Gastrocnemius medialis (tissue), 4 donors: Measurements from ENCODE around the gene CCDC40. TPM values are rescaled to one million over a fixed set of nuclear protein-coding genes. Genes with fewer than 3 reads are reported as not detected.

Source experiments
- ATAC-seq, 2 donors: fragments of 150-250 bp; one replicate each; pipeline ENCODE4 v1.9.1; 2016
- DNase-seq, 2 donors: peaks; one replicate each; pipeline ENCODE4 v3.0.0-alpha.2; 2019
- H3K27ac ChIP-seq, 4 donors: fragments of 200-600 bp; sonication (generic); 1 replicate in 1 of 4; 2 replicates in 3 of 4; pipeline ENCODE4 v1.5.1; 2016 to 2018; ENCODE audit warnings: mild to moderate bottlenecking in 2 of 4, moderate library complexity in 1 of 4
- H3K27me3 ChIP-seq, 3 donors: fragments of 200-600 bp; sonication (generic) in 2 of 3; 1 replicate in 1 of 3; 2 replicates in 2 of 3; pipeline versions ENCODE4 v1.5.1 to v1.6.0; 2016 to 2019; ENCODE audit warnings: mild to moderate bottlenecking in 1 of 3, moderate library complexity in 1 of 3
- H3K36me3 ChIP-seq, 2 donors: fragments of 200-600 bp; sonication (generic) in 1 of 2; one replicate each; pipeline ENCODE4 v1.5.1; 2017 to 2018
- H3K4me1 ChIP-seq, 2 donors: fragments of 200-600 bp; sonication (generic) in 1 of 2; one replicate each; pipeline ENCODE4 v1.5.1; 2016 to 2017; ENCODE audit warnings: mild to moderate bottlenecking in 2 of 2
- H3K4me3 ChIP-seq, 4 donors: fragments of 200-600 bp; sonication (generic) in 3 of 4; 1 replicate in 1 of 4; 2 replicates in 3 of 4; pipeline ENCODE4 v1.5.1; 2016 to 2019; ENCODE audit warnings: mild to moderate bottlenecking in 2 of 4
- H3K9me3 ChIP-seq, 3 donors: fragments of 200-600 bp; sonication (generic) in 2 of 3; 1 replicate in 1 of 3; 2 replicates in 2 of 3; pipeline ENCODE4 v1.5.1; 2016 to 2019
- POLR2A ChIP-seq, 2 donors: fragments of 450-650 bp; IDR thresholded peaks; one replicate each; pipeline ENCODE4 v1.6.1; 2017; ENCODE audit warnings: antibody characterized with exemption in 2 of 2, mild to moderate bottlenecking in 2 of 2, moderate library complexity in 2 of 2
- in situ Hi-C, 4 donors: fragments of 200-750 bp; cut with MboI; loops; one replicate each; pipeline versions ENCODE4 v1.15.0 to v1.8.0; 2017; ENCODE audit warnings: low sequenced_read_pairs in 4 of 4
- intact Hi-C: fragments of 100-400 bp; cut with DNase I; formaldehyde crosslinking; loops from one replicate; pipeline ENCODE4 v1.15.1; 2023; ENCODE audit warnings: low total_unique reads
- total RNA-seq, 4 donors: library from RNA; depleted of rRNA; stranded (reverse); fragments of >200 nt; gene quantifications; one replicate each; pipeline versions ENCODE4 v1.1.0 to v1.2.3, GENCODE V29; 2016
- TF ChIP-seq, protein P1 (sequence below), 5 experiments: fragments of 450-650 bp in 3 of 5; fragments of 200-600 bp in 2 of 5; sonication (generic) in 2 of 5; IDR thresholded peaks in 4 of 5; conservative IDR thresholded peaks in 1 of 5; 1 replicate in 4 of 5; 2 replicates in 1 of 5; pipeline ENCODE4 v1.5.1; 2016 to 2019; ENCODE audit warnings: antibody characterized with exemption in 5 of 5, mild to moderate bottlenecking in 3 of 5, moderate library complexity in 3 of 5

CCDC40 gene
- total RNA-seq, 4 donors from 2014 or later, result 0.18 to 2.1 (median 1.1) TPM

DNA sequence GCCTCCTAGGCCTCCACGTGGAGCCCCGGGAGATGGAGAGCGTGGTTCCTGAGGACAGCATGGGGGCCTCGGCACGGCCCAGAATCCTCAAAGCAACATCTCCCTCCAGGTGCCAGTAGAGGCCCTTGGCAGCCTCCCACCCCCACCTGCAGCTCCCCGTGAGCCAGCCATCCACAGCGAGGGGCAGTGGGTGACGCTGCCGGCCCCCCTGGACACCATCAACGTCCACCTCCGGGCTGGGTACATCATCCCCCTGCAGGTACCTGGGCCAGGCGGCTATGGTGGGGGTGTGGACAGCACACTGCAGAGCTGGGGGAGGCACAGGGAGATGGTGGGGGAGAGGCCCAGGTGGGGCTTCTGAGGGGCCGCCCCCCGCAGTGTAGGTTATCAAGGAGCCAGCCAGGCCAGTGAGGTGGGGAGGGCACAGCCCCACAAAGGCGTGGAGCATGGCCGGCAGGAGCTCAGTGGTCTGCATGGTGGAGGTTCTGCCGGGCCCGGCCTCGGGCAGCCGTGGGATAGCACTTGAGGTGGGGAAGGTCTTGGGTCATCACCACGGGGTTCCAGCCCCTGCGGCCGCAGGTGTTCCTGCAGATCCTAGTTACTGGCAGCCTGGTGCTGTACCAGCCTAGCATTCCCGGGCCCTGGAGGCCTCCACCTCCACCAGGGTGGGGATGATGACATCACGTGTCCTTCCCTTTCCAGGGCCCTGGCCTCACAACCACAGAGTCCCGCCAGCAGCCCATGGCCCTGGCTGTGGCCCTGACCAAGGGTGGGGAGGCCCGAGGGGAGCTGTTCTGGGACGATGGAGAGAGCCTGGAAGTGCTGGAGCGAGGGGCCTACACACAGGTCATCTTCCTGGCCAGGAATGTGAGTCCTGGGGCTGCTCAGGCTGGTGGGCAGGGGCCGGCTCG lies 81.3 kb downstream of the CCDC40 start:
- ATAC-seq (no peak), DNase-seq (no peak)
- Histone ChIP-seq H3K36me3 (peaks cover 0 to 9% of the 10 kb centered on the region in 2 donors), H3K27me3 (no peaks in the 10 kb centered on the region), H3K4me3 (no peak overlapping the region), H3K4me1 (no peaks in the 10 kb centered on the region), H3K9me3 (no peaks in the 10 kb centered on the region), H3K27ac (no peak overlapping the region)
- TF ChIP-seq, protein P1, sequence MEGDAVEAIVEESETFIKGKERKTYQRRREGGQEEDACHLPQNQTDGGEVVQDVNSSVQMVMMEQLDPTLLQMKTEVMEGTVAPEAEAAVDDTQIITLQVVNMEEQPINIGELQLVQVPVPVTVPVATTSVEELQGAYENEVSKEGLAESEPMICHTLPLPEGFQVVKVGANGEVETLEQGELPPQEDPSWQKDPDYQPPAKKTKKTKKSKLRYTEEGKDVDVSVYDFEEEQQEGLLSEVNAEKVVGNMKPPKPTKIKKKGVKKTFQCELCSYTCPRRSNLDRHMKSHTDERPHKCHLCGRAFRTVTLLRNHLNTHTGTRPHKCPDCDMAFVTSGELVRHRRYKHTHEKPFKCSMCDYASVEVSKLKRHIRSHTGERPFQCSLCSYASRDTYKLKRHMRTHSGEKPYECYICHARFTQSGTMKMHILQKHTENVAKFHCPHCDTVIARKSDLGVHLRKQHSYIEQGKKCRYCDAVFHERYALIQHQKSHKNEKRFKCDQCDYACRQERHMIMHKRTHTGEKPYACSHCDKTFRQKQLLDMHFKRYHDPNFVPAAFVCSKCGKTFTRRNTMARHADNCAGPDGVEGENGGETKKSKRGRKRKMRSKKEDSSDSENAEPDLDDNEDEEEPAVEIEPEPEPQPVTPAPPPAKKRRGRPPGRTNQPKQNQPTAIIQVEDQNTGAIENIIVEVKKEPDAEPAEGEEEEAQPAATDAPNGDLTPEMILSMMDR (IDR thresholded peaks at IDR 0.05 in 4 of 5, conservative IDR thresholded peaks at IDR 0.05 in 1 of 5), result no peak
- no peak for TF ChIP-seq POLR2A (IDR thresholded peaks at IDR 0.05)
- in situ Hi-C loops, result no loop called here
- intact Hi-C loops, result no loop called here

DNA sequence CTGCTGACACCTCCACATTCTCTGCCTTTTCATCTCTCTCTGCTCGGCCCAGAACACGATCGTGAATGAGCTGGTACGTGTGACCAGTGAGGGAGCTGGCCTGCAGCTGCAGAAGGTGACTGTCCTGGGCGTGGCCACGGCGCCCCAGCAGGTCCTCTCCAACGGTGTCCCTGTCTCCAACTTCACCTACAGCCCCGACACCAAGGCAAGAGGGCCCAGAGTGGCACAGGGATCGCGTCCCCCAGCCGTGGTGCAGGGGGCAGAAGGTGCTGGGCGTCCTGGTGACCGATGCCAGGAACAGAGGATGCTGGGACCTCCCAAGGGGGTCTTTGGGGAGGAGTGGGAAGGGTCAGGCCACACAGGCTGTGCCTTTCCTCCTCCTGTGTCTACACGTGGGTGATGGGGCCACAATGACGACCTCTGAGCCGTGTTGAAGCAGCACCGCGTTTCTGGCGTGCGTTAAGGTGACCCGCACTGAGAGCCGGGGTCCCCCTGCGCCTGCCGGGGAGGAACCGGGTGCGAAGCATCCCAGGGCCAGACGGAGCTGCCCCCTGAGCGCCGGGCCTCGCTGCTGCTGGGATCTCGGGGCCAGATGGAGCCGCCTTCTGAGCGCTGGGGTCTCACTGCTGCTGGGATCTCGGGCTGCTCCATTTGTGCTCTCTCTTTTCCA lies 82.3 kb downstream of the CCDC40 start:
- in situ Hi-C loops, result no loop called here
- intact Hi-C loops, result no loop called here
- no peak for DNase-seq
- Histone ChIP-seq H3K4me1 (no peaks in the 10 kb centered on the region), H3K27me3 (no peaks in the 10 kb centered on the region), H3K36me3 (peaks cover 0 to 9% of the 10 kb centered on the region in 2 donors), H3K27ac (no peak overlapping the region), H3K4me3 (no peak overlapping the region), H3K9me3 (no peaks in the 10 kb centered on the region)
- TF ChIP-seq, protein P1 (IDR thresholded peaks at IDR 0.05 in 4 of 5, conservative IDR thresholded peaks at IDR 0.05 in 1 of 5), result no peak
- TF ChIP-seq POLR2A (IDR thresholded peaks at IDR 0.05), result no peak
- ATAC-seq, result no peak

DNA sequence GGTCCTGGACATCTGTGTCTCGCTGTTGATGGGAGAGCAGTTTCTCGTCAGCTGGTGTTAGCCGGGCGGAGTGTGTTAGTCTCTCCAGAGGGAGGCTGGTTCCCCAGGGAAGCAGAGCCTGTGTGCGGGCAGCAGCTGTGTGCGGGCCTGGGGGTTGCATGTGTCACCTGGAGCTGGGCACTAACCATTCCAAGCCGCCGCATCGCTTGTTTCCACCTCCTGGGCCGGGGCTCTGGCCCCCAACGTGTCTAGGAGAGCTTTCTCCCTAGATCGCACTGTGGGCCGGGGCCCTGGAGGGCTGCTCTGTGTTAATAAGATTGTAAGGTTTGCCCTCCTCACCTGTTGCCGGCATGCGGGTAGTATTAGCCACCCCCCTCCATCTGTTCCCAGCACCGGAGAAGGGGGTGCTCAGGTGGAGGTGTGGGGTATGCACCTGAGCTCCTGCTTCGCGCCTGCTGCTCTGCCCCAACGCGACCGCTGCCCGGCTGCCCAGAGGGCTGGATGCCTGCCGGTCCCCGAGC lies 82.9 kb downstream of the CCDC40 start:
- Histone ChIP-seq H3K27ac (no peak overlapping the region), H3K4me1 (no peaks in the 10 kb centered on the region), H3K27me3 (no peaks in the 10 kb centered on the region), H3K4me3 (no peak overlapping the region), H3K9me3 (no peaks in the 10 kb centered on the region), H3K36me3 (peaks cover 0 to 9% of the 10 kb centered on the region in 2 donors)
- intact Hi-C loops (no loop called here), in situ Hi-C loops (no loop called here)
- ATAC-seq (no peak), DNase-seq (no peak)
- TF ChIP-seq, protein P1 (IDR thresholded peaks at IDR 0.05 in 4 of 5, conservative IDR thresholded peaks at IDR 0.05 in 1 of 5), result no peak
- TF ChIP-seq POLR2A (IDR thresholded peaks at IDR 0.05), result no peak

DNA sequence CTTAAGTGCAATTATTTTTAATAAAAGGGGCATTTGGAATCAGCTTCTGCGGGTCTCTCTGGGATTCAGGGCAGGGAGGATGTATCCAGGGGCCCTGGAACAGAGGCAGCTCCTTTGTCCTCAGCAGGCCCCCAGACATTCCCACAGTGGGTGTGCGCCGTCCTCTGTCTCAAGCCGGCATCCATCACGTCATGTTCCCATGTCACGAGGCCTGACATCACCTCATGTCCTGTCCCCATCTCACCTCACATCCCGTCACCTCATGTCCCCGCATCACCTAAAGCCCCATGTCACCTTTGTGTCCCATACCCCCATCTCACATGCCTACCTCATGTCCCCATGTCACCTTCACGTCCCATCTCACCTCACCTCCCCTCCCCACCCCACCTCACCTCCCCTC lies 83.4 kb downstream of the CCDC40 start:
- Histone ChIP-seq H3K36me3 (peaks cover 0 to 9% of the 10 kb centered on the region in 2 donors), H3K27me3 (no peaks in the 10 kb centered on the region), H3K9me3 (no peaks in the 10 kb centered on the region), H3K27ac (no peak overlapping the region), H3K4me1 (no peaks in the 10 kb centered on the region), H3K4me3 (no peak overlapping the region)
- intact Hi-C loops, result loop anchor here (5.0 kb wide), 1 partner anchor 1098 kb away; the partner anchor contains the start of gene C1QTNF1
- TF ChIP-seq, protein P1 (IDR thresholded peaks at IDR 0.05 in 4 of 5, conservative IDR thresholded peaks at IDR 0.05 in 1 of 5), result no peak
- no peak for TF ChIP-seq POLR2A (IDR thresholded peaks at IDR 0.05)
- in situ Hi-C loops, result no loop called here
- DNase-seq, result no peak
- no peak for ATAC-seq
